Nephron (organoid): Measurements from ENCODE around the gene NCK2.

Source experiments
- H3K27ac Mint-ChIP-seq, 3 experiments: 2 replicates each; pipeline ENCODE4 v1.8.0; 2020; ENCODE audit warnings: mixed read lengths in 3 of 3, mild to moderate bottlenecking in 2 of 3, moderate library complexity in 1 of 3
- H3K27me3 Mint-ChIP-seq: 2 replicates; pipeline ENCODE4 v1.8.0; 2021; ENCODE audit warnings: low read depth, mild to moderate bottlenecking, moderate library complexity, mixed read lengths
- H3K36me3 Mint-ChIP-seq: 2 replicates; pipeline ENCODE4 v1.8.0; 2020; ENCODE audit warnings: low read depth, mixed read lengths
- H3K4me1 Mint-ChIP-seq: 2 replicates; pipeline ENCODE4 v1.8.0; 2020; ENCODE audit warnings: mixed read lengths
- H3K4me3 Mint-ChIP-seq, 3 experiments: 2 replicates each; pipeline ENCODE4 v1.8.0; 2020; ENCODE audit warnings: mild to moderate bottlenecking in 3 of 3, mixed read lengths in 3 of 3, moderate library complexity in 2 of 3
- H3K9me3 Mint-ChIP-seq: 2 replicates; pipeline ENCODE4 v1.8.0; 2020; ENCODE audit warnings: mixed read lengths
- CTCF ChIP-seq, 3 experiments: fragments of 200-600 bp; sonication (generic); IDR thresholded peaks; one replicate each; pipeline ENCODE4 v1.5.0; 2021; ENCODE audit warnings: antibody characterized with exemption in 3 of 3; ENCODE audit not compliant: unreplicated experiment in 3 of 3

The NCK2 gene

GRCh38 chr2:105836840-105837692 lies 92.4 kb downstream of the NCK2 start:
- TF ChIP-seq CTCF (IDR thresholded peaks at IDR 0.05; ENCODE audit: unreplicated experiment in 3 of 3) = no peak

GRCh38 chr2:105839793-105840192 lies 95.1 kb downstream of the NCK2 start:
- no peak for TF ChIP-seq CTCF (IDR thresholded peaks at IDR 0.05; ENCODE audit: unreplicated experiment in 3 of 3)
- peaks cover 39% of the 10 kb centered on the region for H3K4me1 Mint-ChIP-seq

More at GRCh38 chr2:105836840-105837692, 92.4 kb downstream of the NCK2 start:
- Mint-ChIP-seq H3K27me3 (no peaks in the 10 kb centered on the region), H3K4me1 (peaks cover 26% of the 10 kb centered on the region), H3K36me3 (peaks cover 59% of the 10 kb centered on the region), H3K27ac (no peak overlapping the region), H3K9me3 (peaks cover 42% of the 10 kb centered on the region), H3K4me3 (no peak overlapping the region)

GRCh38 chr2:105840933-105841332 lies 96.2 kb downstream of the NCK2 start:
- TF ChIP-seq CTCF (IDR thresholded peaks at IDR 0.05; ENCODE audit: unreplicated experiment in 3 of 3) = no peak
- Mint-ChIP-seq H3K27ac (no peak overlapping the region), H3K36me3 (peaks cover 27% of the 10 kb centered on the region), H3K4me1 (peaks cover 39% of the 10 kb centered on the region), H3K27me3 (no peaks in the 10 kb centered on the region), H3K4me3 (no peak overlapping the region), H3K9me3 (peaks cover 10% of the 10 kb centered on the region)

More at GRCh38 chr2:105839793-105840192, 95.1 kb downstream of the NCK2 start:
- H3K9me3 Mint-ChIP-seq = peaks cover 19% of the 10 kb centered on the region
- H3K36me3 Mint-ChIP-seq = peaks cover 37% of the 10 kb centered on the region
- H3K27me3 Mint-ChIP-seq = no peaks in the 10 kb centered on the region
- no peak overlapping the region for H3K4me3 Mint-ChIP-seq
- H3K27ac Mint-ChIP-seq = peak overlapping the region in 1 of 3 experiments; percentile 20

- H3K4me3 Mint-ChIP-seq = no peak overlapping the region
- H3K9me3 Mint-ChIP-seq = peaks cover 5% of the 10 kb centered on the region
- H3K27ac Mint-ChIP-seq = no peak overlapping the region
- peaks cover 39% of the 10 kb centered on the region for H3K4me1 Mint-ChIP-seq
- no peaks in the 10 kb centered on the region for H3K27me3 Mint-ChIP-seq
- no peak for TF ChIP-seq CTCF (IDR thresholded peaks at IDR 0.05; ENCODE audit: unreplicated experiment in 3 of 3)
- H3K36me3 Mint-ChIP-seq = peaks cover 21% of the 10 kb centered on the region
Observed at GRCh38 chr2:105841551-105841950, 96.8 kb downstream of the NCK2 start.

- H3K27ac Mint-ChIP-seq = no peak overlapping the region
- peaks cover 39% of the 10 kb centered on the region for H3K4me1 Mint-ChIP-seq
- TF ChIP-seq CTCF (IDR thresholded peaks at IDR 0.05; ENCODE audit: unreplicated experiment in 3 of 3) = no peak
- no peak overlapping the region for H3K4me3 Mint-ChIP-seq
- no peaks in the 10 kb centered on the region for H3K9me3 Mint-ChIP-seq
- peaks cover 12% of the 10 kb centered on the region for H3K36me3 Mint-ChIP-seq
- H3K27me3 Mint-ChIP-seq = no peaks in the 10 kb centered on the region
Observed at GRCh38 chr2:105842555-105842954, 97.8 kb downstream of the NCK2 start.
